Hindlimb muscle (tissue), 1 donor: ENCODE data around the gene KCNJ6. TPM values are rescaled to one million over a fixed set of nuclear protein-coding genes. Genes with fewer than 3 reads are reported as not detected.
"Not testable (repeated sequence)": the region's sequence is repeated elsewhere in the genome, so short reads cannot be mapped to it uniquely, and the experiment has no call there.

Experiments used
- DNase-seq: peaks from one replicate; pipeline ENCODE4 v3.0.0-alpha.2; 2013
- polyA plus RNA-seq: library from polyadenylated mRNA; unstranded; fragments of 120-200 nt; gene quantifications from one replicate; pipeline ENCODE4 v1.2.1, GENCODE V29; 2013; ENCODE audit not compliant: insufficient read length

KCNJ6 gene
- polyA plus RNA-seq, 1 donor = 1.1 TPM

GRCh38 chr21:37767984-37768383 lies 148.3 kb downstream of the KCNJ6 start:
- no peak for DNase-seq

GRCh38 chr21:37766129-37766528 lies 150.1 kb downstream of the KCNJ6 start:
- DNase-seq = no peak

- no peak for DNase-seq
Observed at GRCh38 chr21:37765221-37765900, 150.9 kb downstream of the KCNJ6 start.

GRCh38 chr21:37764691-37765090 lies 151.6 kb downstream of the KCNJ6 start:
- no peak for DNase-seq

- DNase-seq = no peak
Observed at GRCh38 chr21:37763298-37763697, 153.0 kb downstream of the KCNJ6 start.

- no peak for DNase-seq
Observed at GRCh38 chr21:37762606-37763005, 153.7 kb downstream of the KCNJ6 start.

- DNase-seq = not testable (repeated sequence)
Observed at GRCh38 chr21:37761406-37761805, 154.9 kb downstream of the KCNJ6 start.

- no peak for DNase-seq
Observed at GRCh38 chr21:37759777-37760176, 156.5 kb downstream of the KCNJ6 start.

GRCh38 chr21:37758982-37759381 lies 157.3 kb downstream of the KCNJ6 start:
- DNase-seq = peak; percentile 14

GRCh38 chr21:37757606-37758376 lies 158.5 kb downstream of the KCNJ6 start:
- DNase-seq = no peak

- no peak for DNase-seq
Observed at GRCh38 chr21:37753122-37753599, 163.1 kb downstream of the KCNJ6 start.

- DNase-seq = no peak
Observed at GRCh38 chr21:37751268-37751975, 164.8 kb downstream of the KCNJ6 start.

- no peak for DNase-seq
Observed at GRCh38 chr21:37749132-37749531, 167.1 kb downstream of the KCNJ6 start.

GRCh38 chr21:37748351-37748750 lies 167.9 kb downstream of the KCNJ6 start:
- no peak for DNase-seq

- no peak for DNase-seq
Observed at GRCh38 chr21:37746849-37747248, 169.4 kb downstream of the KCNJ6 start.

GRCh38 chr21:37744551-37744950 lies 171.7 kb downstream of the KCNJ6 start:
- DNase-seq = no peak

GRCh38 chr21:37742532-37742931 lies 173.7 kb downstream of the KCNJ6 start:
- no peak for DNase-seq

- no peak for DNase-seq
Observed at GRCh38 chr21:37742115-37742514, 174.1 kb downstream of the KCNJ6 start.

GRCh38 chr21:37737996-37738395 lies 178.3 kb downstream of the KCNJ6 start:
- DNase-seq = no peak

- DNase-seq = no peak
Observed at GRCh38 chr21:37737507-37737906, 178.8 kb downstream of the KCNJ6 start.

- no peak for DNase-seq
Observed at GRCh38 chr21:37734846-37735245, 181.4 kb downstream of the KCNJ6 start.

GRCh38 chr21:37732927-37733326 lies 183.3 kb downstream of the KCNJ6 start:
- DNase-seq = no peak

GRCh38 chr21:37724201-37724600 lies 192.1 kb downstream of the KCNJ6 start:
- no peak for DNase-seq
